ENCODE data around the gene SLC15A4.

SLC15A4 gene

GRCh38 chr12:128803788-128804187 is 20.0 kb downstream of the SLC15A4 start:
- Histone ChIP-seq H3K4me3 (ENCODE audit: insufficient read depth, low read depth, low read length) (no peak overlapping the region), H3K4me1 (ENCODE audit: control insufficient read depth, insufficient read depth, low read length) (peaks cover 3% of the 10 kb centered on the region), H3K9me3 (ENCODE audit: control insufficient read depth, low read length) (no peaks in the 10 kb centered on the region), H3K36me3 (ENCODE audit: control insufficient read depth, insufficient read depth, low read length) (peaks cover 9% of the 10 kb centered on the region), H3K27me3 (ENCODE audit: control insufficient read depth, insufficient read depth, low read length, poor library complexity, severe bottlenecking) (no peaks in the 10 kb centered on the region), H3K27ac (ENCODE audit: insufficient read depth, low read depth, low read length, poor library complexity, severe bottlenecking) (no peak overlapping the region)
- 96 to 97% methylated on average over 9 of the region's 9 CpGs for WGBS, 2 experiments

- Histone ChIP-seq H3K4me1 (ENCODE audit: control insufficient read depth, insufficient read depth, low read length) (peaks cover 8% of the 10 kb centered on the region), H3K27me3 (ENCODE audit: control insufficient read depth, insufficient read depth, low read length, poor library complexity, severe bottlenecking) (no peaks in the 10 kb centered on the region), H3K4me3 (ENCODE audit: insufficient read depth, low read depth, low read length) (no peak overlapping the region), H3K27ac (ENCODE audit: insufficient read depth, low read depth, low read length, poor library complexity, severe bottlenecking) (no peak overlapping the region), H3K36me3 (ENCODE audit: control insufficient read depth, insufficient read depth, low read length) (peaks cover 9% of the 10 kb centered on the region), H3K9me3 (ENCODE audit: control insufficient read depth, low read length) (no peaks in the 10 kb centered on the region)
- 89 to 90% methylated on average over 13 of the region's 13 CpGs for WGBS, 2 experiments
Measured at GRCh38 chr12:128802756-128803155, 21.0 kb downstream of the SLC15A4 start.

- no peaks in the 10 kb centered on the region for H3K27me3 ChIP-seq (ENCODE audit: control insufficient read depth, insufficient read depth, low read length, poor library complexity, severe bottlenecking)
- no peak overlapping the region for H3K4me3 ChIP-seq (ENCODE audit: insufficient read depth, low read depth, low read length)
- peaks cover 17% of the 10 kb centered on the region for H3K4me1 ChIP-seq (ENCODE audit: control insufficient read depth, insufficient read depth, low read length)
- no peaks in the 10 kb centered on the region for H3K9me3 ChIP-seq (ENCODE audit: control insufficient read depth, low read length)
- 89 to 91% methylated on average over 8 of the region's 8 CpGs for WGBS, 2 experiments
- peaks cover 9% of the 10 kb centered on the region for H3K36me3 ChIP-seq (ENCODE audit: control insufficient read depth, insufficient read depth, low read length)
- no peak overlapping the region for H3K27ac ChIP-seq (ENCODE audit: insufficient read depth, low read depth, low read length, poor library complexity, severe bottlenecking)
Measured at GRCh38 chr12:128801879-128802391, 21.8 kb downstream of the SLC15A4 start.

- H3K9me3 ChIP-seq (ENCODE audit: control insufficient read depth, low read length): no peaks in the 10 kb centered on the region
- no peaks in the 10 kb centered on the region for H3K27me3 ChIP-seq (ENCODE audit: control insufficient read depth, insufficient read depth, low read length, poor library complexity, severe bottlenecking)
- H3K4me3 ChIP-seq (ENCODE audit: insufficient read depth, low read depth, low read length): no peak overlapping the region
- no peak overlapping the region for H3K27ac ChIP-seq (ENCODE audit: insufficient read depth, low read depth, low read length, poor library complexity, severe bottlenecking)
- H3K36me3 ChIP-seq (ENCODE audit: control insufficient read depth, insufficient read depth, low read length): peaks cover 9% of the 10 kb centered on the region
- WGBS, 2 experiments: 96% methylated on average over 14 of the region's 14 CpGs
- H3K4me1 ChIP-seq (ENCODE audit: control insufficient read depth, insufficient read depth, low read length): peaks cover 18% of the 10 kb centered on the region
Measured at GRCh38 chr12:128800606-128801005, 23.2 kb downstream of the SLC15A4 start.

GRCh38 chr12:128798571-128799341 is 25.0 kb downstream of the SLC15A4 start:
- Histone ChIP-seq H3K27me3 (ENCODE audit: control insufficient read depth, insufficient read depth, low read length, poor library complexity, severe bottlenecking) (no peaks in the 10 kb centered on the region), H3K4me3 (ENCODE audit: insufficient read depth, low read depth, low read length) (no peak overlapping the region), H3K36me3 (ENCODE audit: control insufficient read depth, insufficient read depth, low read length) (peaks cover 14% of the 10 kb centered on the region), H3K4me1 (ENCODE audit: control insufficient read depth, insufficient read depth, low read length) (peaks cover 18% of the 10 kb centered on the region), H3K27ac (ENCODE audit: insufficient read depth, low read depth, low read length, poor library complexity, severe bottlenecking) (no peak overlapping the region), H3K9me3 (ENCODE audit: control insufficient read depth, low read length) (no peaks in the 10 kb centered on the region)
- WGBS, 2 experiments: 90 to 91% methylated on average over 22 of the region's 22 CpGs

- no peak overlapping the region for H3K27ac ChIP-seq (ENCODE audit: insufficient read depth, low read depth, low read length, poor library complexity, severe bottlenecking)
- peaks cover 16% of the 10 kb centered on the region for H3K4me1 ChIP-seq (ENCODE audit: control insufficient read depth, insufficient read depth, low read length)
- H3K4me3 ChIP-seq (ENCODE audit: insufficient read depth, low read depth, low read length): no peak overlapping the region
Measured at GRCh38 chr12:128797119-128798118, 26.3 kb downstream of the SLC15A4 start.

GRCh38 chr12:128796439-128797118 is 27.2 kb downstream of the SLC15A4 start:
- no peak overlapping the region for H3K27ac ChIP-seq (ENCODE audit: insufficient read depth, low read depth, low read length, poor library complexity, severe bottlenecking)
- 93 to 94% methylated on average over 19 of the region's 19 CpGs for WGBS, 2 experiments
- H3K4me1 ChIP-seq (ENCODE audit: control insufficient read depth, insufficient read depth, low read length): peaks cover 14% of the 10 kb centered on the region
- no peaks in the 10 kb centered on the region for H3K9me3 ChIP-seq (ENCODE audit: control insufficient read depth, low read length)
- H3K36me3 ChIP-seq (ENCODE audit: control insufficient read depth, insufficient read depth, low read length): peaks cover 12% of the 10 kb centered on the region
- no peak overlapping the region for H3K4me3 ChIP-seq (ENCODE audit: insufficient read depth, low read depth, low read length)
- H3K27me3 ChIP-seq (ENCODE audit: control insufficient read depth, insufficient read depth, low read length, poor library complexity, severe bottlenecking): no peaks in the 10 kb centered on the region

More at GRCh38 chr12:128797119-128798118, 26.3 kb downstream of the SLC15A4 start:
- 49 to 51% methylated on average over 19 to 20 of the region's 20 CpGs for WGBS, 2 experiments
- peaks cover 12% of the 10 kb centered on the region for H3K36me3 ChIP-seq (ENCODE audit: control insufficient read depth, insufficient read depth, low read length)
- no peaks in the 10 kb centered on the region for H3K9me3 ChIP-seq (ENCODE audit: control insufficient read depth, low read length)
- H3K27me3 ChIP-seq (ENCODE audit: control insufficient read depth, insufficient read depth, low read length, poor library complexity, severe bottlenecking): no peaks in the 10 kb centered on the region

- Histone ChIP-seq H3K36me3 (ENCODE audit: control insufficient read depth, insufficient read depth, low read length) (peaks cover 12% of the 10 kb centered on the region), H3K27me3 (ENCODE audit: control insufficient read depth, insufficient read depth, low read length, poor library complexity, severe bottlenecking) (no peaks in the 10 kb centered on the region), H3K9me3 (ENCODE audit: control insufficient read depth, low read length) (no peaks in the 10 kb centered on the region), H3K27ac (ENCODE audit: insufficient read depth, low read depth, low read length, poor library complexity, severe bottlenecking) (no peak overlapping the region), H3K4me1 (ENCODE audit: control insufficient read depth, insufficient read depth, low read length) (peaks cover 14% of the 10 kb centered on the region), H3K4me3 (ENCODE audit: insufficient read depth, low read depth, low read length) (no peak overlapping the region)
- 93 to 94% methylated on average over 30 of the region's 30 CpGs for WGBS, 2 experiments
Measured at GRCh38 chr12:128795530-128796361, 28.0 kb downstream of the SLC15A4 start.
